Measurements from ENCODE around the gene SBNO1.
"Not testable (repeated sequence)": the region's sequence is repeated elsewhere in the genome, so short reads cannot be mapped to it uniquely, and the experiment has no call there.

SBNO1 gene

DNA sequence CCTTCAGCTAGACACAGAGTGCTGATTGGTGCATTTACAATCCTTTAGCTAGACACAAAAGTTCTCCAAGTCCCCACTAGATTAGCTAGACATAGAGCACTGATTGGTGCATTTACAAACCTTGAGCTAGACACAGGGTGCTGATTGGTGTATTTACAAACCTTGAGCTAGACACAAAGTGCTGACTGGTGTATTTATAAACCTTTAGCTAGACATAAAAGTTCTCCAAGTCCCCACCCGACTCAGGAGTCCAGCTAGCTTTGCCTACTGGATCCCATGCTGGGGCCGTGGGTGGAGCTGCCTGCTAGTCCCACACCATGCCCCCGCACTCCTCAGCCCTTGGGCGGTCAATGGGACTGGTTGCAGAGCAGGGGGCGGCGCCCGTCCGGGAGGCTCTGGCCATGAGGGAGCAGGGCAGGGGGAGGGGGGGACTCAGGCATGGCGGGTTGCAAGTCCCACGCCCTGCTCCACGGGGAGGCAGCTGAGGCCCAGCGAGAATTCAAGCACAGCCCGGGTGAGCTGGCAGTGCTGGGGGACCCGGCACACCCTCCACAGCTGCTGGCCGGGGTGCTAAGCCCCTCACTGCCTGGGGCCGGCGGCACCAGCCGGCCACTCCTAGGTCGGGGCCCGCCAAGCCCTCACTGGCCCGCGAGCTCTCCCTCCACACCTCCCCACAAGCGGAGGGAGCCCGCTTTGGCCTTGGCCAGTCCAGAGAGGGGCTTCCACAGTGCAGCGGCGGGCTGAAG, 115.5 kb downstream of the SBNO1 start:
- not testable (repeated sequence) for DNase-seq (ENCODE audit: low read depth in 2 of 2)

DNA sequence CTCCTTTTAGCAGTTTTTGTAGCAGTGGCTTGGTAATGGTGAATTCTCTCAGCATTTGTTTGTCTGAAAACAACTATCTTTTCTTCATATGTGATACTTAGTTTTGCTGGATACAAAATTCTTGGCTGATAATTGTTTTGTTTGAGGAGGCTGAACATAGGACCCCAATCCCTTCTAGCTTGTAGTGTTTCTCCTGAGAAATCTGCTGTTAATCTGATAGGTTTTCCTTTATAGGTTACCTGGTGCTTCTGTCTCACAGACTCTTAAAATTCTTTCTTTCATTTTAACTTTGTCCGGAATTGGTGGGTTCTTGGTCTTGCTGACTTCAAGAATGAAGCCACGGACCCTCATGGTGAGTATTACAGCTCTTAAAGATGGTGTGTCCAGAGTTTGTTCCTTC, 116.5 kb downstream of the SBNO1 start:
- DNase-seq (ENCODE audit: low read depth in 2 of 2), result not testable (repeated sequence)

DNA sequence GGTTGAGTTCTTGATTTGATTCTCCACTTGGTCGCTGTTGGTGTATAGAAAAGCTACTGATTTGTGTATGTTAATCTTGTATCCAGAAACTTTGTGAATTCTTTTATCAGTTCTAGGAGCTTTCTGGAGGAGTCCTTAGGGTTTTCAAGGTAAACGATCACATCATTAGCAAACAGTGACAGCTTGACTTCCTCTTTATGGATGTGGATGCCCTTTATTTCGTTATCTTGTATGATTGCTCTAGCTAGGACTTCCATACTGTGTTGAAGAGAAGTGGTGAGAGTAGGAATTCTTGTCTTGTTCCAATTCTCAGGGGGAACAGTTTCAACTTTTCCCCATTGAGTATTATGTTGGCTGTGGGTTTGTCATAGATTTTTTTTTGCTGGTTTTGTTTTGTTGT, 119.0 kb downstream of the SBNO1 start:
- no peak for DNase-seq (ENCODE audit: low read depth in 2 of 2)

DNA sequence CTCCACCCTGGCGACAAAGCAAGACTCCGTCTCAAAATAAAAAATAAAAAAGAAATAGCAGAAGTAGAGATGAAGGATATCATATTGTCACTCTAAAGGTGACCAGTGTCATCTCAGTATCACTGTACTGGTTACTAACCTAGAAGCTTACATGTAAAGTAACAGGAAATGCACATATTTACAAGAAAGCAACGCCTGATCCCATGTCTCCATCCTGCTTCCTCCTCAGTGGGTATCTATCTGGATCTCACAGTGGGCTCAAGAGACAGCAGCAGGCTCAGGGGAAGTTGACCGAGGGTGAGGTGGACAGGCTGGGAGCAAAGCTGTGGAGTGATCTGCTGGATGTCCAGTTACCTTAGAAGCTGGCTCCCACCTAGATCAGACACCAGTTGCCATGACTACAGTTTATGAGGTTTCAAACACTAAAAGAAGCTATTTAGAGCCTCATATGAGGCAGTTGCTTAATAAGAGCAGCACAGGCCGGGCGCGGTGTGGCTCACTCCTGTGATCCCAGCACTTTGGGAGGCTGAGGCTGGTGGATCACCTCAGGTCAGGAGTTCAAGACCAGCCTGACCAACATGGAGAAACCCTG, 120.9 kb downstream of the SBNO1 start:
- no peak for DNase-seq (ENCODE audit: low read depth in 2 of 2)

DNA sequence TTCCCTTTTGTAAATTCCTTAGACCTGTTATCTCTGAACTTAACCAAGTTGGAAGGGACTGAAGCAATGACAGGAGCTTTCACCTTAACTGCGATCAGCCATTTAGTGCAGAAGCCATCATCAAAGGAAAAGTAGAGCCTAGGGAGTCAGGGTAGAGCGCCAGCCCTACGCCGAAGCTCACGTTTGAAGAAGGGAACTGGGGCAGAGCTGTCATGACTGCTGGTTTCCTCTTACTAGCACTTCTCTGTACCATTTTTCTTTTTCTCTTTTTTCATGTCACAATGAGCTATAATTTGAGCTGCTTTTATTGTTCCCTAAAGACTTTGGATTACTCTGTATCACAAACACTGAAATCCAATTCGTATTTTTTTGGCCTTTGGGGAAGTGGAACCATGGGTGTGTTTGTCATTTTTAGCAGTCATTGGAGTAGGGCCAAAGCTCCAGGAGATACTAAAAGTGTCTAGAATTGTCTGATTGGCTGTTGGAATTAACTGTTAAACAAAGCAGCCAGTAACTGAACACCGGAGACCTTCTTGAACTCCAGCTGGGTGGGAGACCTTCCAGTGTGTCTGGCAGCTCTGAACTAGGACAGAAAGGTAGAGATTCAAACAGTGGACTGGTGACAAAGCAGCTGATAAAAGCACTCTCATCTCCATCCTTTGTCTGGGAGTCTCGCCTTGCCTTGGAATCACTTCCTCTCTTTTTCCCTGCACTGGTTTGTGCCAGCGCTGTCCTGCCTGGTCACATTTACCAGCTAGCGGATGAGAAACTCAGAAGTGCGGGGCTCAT, 122.3 kb downstream of the SBNO1 start:
- DNase-seq (ENCODE audit: low read depth in 2 of 2), result no peak

All from stimulated activated CD8-positive, alpha-beta memory T cell treated with anti-CD3 and anti-CD28 coated beads, Interleukin-7, amount 100 ng/mL, for 1 hour (primary cell).